ENCODE measurements around the gene IL4I1. TPM values are rescaled to one million over a fixed set of nuclear protein-coding genes. Genes with fewer than 3 reads are reported as not detected.

Gene IL4I1
- total and polyA plus RNA-seq, 12 donors = 0.18 to 3.2 (median 1.2) TPM

- intact Hi-C loops (cut with DNase I) = no loop called here
- H3K27me3 ChIP-seq = no peaks in the 10 kb centered on the region
- TF ChIP-seq, protein P1, sequence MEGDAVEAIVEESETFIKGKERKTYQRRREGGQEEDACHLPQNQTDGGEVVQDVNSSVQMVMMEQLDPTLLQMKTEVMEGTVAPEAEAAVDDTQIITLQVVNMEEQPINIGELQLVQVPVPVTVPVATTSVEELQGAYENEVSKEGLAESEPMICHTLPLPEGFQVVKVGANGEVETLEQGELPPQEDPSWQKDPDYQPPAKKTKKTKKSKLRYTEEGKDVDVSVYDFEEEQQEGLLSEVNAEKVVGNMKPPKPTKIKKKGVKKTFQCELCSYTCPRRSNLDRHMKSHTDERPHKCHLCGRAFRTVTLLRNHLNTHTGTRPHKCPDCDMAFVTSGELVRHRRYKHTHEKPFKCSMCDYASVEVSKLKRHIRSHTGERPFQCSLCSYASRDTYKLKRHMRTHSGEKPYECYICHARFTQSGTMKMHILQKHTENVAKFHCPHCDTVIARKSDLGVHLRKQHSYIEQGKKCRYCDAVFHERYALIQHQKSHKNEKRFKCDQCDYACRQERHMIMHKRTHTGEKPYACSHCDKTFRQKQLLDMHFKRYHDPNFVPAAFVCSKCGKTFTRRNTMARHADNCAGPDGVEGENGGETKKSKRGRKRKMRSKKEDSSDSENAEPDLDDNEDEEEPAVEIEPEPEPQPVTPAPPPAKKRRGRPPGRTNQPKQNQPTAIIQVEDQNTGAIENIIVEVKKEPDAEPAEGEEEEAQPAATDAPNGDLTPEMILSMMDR (IDR thresholded peaks at IDR 0.05) = no peak
- TF ChIP-seq POLR2A (IDR thresholded peaks at IDR 0.05) = no peak
- peaks cover 0 to 28% of the 10 kb centered on the region in 2 donors for H3K36me3 ChIP-seq (replicated peaks in 1 of 2)
- DNase-seq = no peak
- WGBS, 4 donors = 95 to 97% (median 96%) methylated on average over 30 to 37 of the region's 37 CpGs
- H3K4me3 ChIP-seq = no peak overlapping the region
- peaks cover 0 to 10% of the 10 kb centered on the region in 2 donors for H3K4me1 ChIP-seq (replicated peaks in 1 of 2)
- H3K27ac ChIP-seq = no peak overlapping the region
- H3K9me3 ChIP-seq (replicated peaks in 1 of 3) = no peaks in the 10 kb centered on the region
Observed at GRCh38 chr19:49908480-49909420, 12.1 kb upstream of the IL4I1 start.

DNA sequence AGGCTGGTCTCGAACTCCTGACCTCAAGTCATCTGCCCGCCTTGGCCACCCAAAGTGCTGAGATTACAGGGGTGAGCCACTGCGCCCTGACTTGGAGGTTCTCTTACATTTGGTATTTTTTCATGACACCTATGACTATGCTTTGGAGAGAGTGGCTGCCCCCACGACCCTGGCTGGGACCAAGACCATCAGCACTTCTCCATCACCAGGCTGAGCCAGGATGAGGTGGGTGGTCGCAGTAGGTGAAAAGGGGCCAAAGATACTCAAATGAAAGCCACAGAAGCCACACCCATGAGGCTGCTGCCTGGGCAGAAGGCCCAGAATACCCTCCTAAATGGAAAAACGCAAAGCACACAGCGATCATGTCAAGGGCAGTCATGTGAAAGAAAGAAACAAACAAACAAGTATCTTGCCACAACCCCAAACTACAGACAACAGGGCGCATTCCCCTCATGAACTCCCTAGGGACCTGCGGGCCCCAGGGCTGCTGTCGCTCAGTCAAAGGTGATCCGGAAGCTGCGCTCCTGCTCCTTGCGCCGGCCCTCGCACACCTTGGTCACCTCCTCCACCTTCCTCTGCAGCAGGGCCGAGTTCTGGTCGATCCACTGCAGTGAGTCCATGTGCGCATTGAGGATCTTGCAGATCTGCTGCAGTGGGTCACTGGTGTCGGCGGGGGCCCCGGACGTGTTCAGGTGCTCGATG, 11.2 kb upstream of the IL4I1 start:
- Histone ChIP-seq H3K27ac (no peak overlapping the region), H3K9me3 (replicated peaks in 1 of 3) (no peaks in the 10 kb centered on the region), H3K36me3 (replicated peaks in 1 of 2) (peaks cover 0 to 28% of the 10 kb centered on the region in 2 donors), H3K27me3 (no peaks in the 10 kb centered on the region), H3K4me3 (no peak overlapping the region), H3K4me1 (replicated peaks in 1 of 2) (peaks cover 0 to 10% of the 10 kb centered on the region in 2 donors)
- intact Hi-C loops (cut with DNase I) = no loop called here
- TF ChIP-seq, protein P1 (IDR thresholded peaks at IDR 0.05) = no peak
- TF ChIP-seq POLR2A (IDR thresholded peaks at IDR 0.05) = no peak
- WGBS, 4 donors = 90 to 98% (median 94%) methylated on average over 22 to 23 of the region's 23 CpGs
- no peak for DNase-seq

DNA sequence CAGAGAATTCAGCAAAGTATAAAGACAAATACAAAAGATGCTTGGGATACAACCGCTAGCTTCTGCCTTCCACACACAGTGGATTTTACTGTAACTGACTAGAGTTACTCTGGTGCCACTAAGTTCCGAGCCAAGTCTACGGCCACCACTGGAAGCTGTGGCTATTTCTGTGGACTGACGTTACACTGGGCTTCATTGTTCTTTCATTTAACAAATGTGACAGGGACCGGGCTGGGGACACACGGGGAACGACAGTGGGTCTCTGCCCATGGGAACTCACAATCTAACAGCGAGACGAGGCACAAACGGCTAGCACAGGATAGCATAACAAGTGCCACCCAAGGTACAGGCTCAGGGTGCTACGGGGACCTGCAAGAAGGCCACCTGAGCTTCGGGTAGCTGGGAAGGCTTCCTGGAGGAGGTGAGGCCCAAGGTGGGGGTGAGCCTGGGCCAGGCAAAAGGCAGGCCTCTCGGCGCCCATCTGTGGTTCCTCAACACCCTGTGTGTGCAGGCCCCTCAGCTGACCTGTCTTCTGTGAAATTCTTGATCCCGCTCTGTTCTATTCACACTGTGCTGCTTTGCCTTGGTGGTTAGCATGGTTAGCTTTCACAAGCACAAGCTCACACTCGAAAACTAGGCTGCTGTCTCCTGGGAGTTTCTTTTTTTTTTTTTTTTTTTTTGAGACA, 10.3 kb upstream of the IL4I1 start:
- Histone ChIP-seq H3K4me3 (no peak overlapping the region), H3K27ac (no peak overlapping the region), H3K9me3 (replicated peaks in 1 of 3) (no peaks in the 10 kb centered on the region), H3K4me1 (replicated peaks in 1 of 2) (peaks cover 0 to 10% of the 10 kb centered on the region in 2 donors), H3K36me3 (replicated peaks in 1 of 2) (peaks cover 0 to 28% of the 10 kb centered on the region in 2 donors), H3K27me3 (no peaks in the 10 kb centered on the region)
- DNase-seq = no peak
- no peak for TF ChIP-seq POLR2A (IDR thresholded peaks at IDR 0.05)
- TF ChIP-seq, protein P1 (IDR thresholded peaks at IDR 0.05) = no peak
- 92 to 95% (median 93%) methylated on average over 12 to 16 of the region's 16 CpGs for WGBS, 4 donors
- intact Hi-C loops (cut with DNase I) = no loop called here

- DNase-seq = no peak
- intact Hi-C loops (cut with DNase I) = no loop called here
- no peaks in the 10 kb centered on the region for H3K27me3 ChIP-seq
- no peak overlapping the region for H3K27ac ChIP-seq
- no peaks in the 10 kb centered on the region for H3K4me1 ChIP-seq (replicated peaks in 1 of 2)
- H3K9me3 ChIP-seq (replicated peaks in 1 of 3) = no peaks in the 10 kb centered on the region
- WGBS, 4 donors = 55 to 69% (median 65%) methylated on average over 6 of the region's 6 CpGs
- H3K4me3 ChIP-seq = no peak overlapping the region
- TF ChIP-seq, protein P1 (IDR thresholded peaks at IDR 0.05) = no peak
- TF ChIP-seq POLR2A (IDR thresholded peaks at IDR 0.05) = no peak
- peaks cover 0 to 22% of the 10 kb centered on the region in 2 donors for H3K36me3 ChIP-seq (replicated peaks in 1 of 2)
Observed at GRCh38 chr19:49904136-49904535, 7.4 kb upstream of the IL4I1 start.

Measured in adrenal gland (tissue), 12 donors.